ENCODE results near the gene GON7. TPM values are rescaled to one million over a fixed set of nuclear protein-coding genes. Genes with fewer than 3 reads are reported as not detected.

The GON7 gene
- total and polyA plus RNA-seq, 7 donors = 7.4 to 49.3 (median 10.3) TPM

- Histone ChIP-seq H3K36me3 (ENCODE audit: insufficient read depth in 1 of 2, low read depth in 1 of 2) (peaks cover 16 to 100% of the 10 kb centered on the region in 2 donors), H3K4me1 (no peaks in the 10 kb centered on the region), H3K9me3 (no peaks in the 10 kb centered on the region), H3K27me3 (ENCODE audit: insufficient read depth in 3 of 3, low read length in 2 of 3) (no peaks in the 10 kb centered on the region), H3K27ac (no peak overlapping the region), H3K4me3 (no peak overlapping the region)
- intact Hi-C loops (cut with DNase I) = no loop called here
- DNase-seq = no peak
- ATAC-seq = no peak
- TF ChIP-seq, protein P1, sequence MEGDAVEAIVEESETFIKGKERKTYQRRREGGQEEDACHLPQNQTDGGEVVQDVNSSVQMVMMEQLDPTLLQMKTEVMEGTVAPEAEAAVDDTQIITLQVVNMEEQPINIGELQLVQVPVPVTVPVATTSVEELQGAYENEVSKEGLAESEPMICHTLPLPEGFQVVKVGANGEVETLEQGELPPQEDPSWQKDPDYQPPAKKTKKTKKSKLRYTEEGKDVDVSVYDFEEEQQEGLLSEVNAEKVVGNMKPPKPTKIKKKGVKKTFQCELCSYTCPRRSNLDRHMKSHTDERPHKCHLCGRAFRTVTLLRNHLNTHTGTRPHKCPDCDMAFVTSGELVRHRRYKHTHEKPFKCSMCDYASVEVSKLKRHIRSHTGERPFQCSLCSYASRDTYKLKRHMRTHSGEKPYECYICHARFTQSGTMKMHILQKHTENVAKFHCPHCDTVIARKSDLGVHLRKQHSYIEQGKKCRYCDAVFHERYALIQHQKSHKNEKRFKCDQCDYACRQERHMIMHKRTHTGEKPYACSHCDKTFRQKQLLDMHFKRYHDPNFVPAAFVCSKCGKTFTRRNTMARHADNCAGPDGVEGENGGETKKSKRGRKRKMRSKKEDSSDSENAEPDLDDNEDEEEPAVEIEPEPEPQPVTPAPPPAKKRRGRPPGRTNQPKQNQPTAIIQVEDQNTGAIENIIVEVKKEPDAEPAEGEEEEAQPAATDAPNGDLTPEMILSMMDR (IDR thresholded peaks at IDR 0.05) = no peak
Measured at GRCh38 chr14:93220509-93220908, 13.6 kb upstream of the GON7 start.

- TF ChIP-seq, protein P1 (IDR thresholded peaks at IDR 0.05) = peak; percentile 46
- peaks cover 10 to 100% of the 10 kb centered on the region in 2 donors for H3K36me3 ChIP-seq (ENCODE audit: insufficient read depth in 1 of 2, low read depth in 1 of 2)
- 49 to 63% (median 51%) methylated on average over 3 of the region's 3 CpGs for WGBS, 3 donors
Measured at GRCh38 chr14:93219103-93219726, 12.3 kb upstream of the GON7 start.

GRCh38 chr14:93214598-93214997 is 7.7 kb upstream of the GON7 start:
- peaks cover 4 to 99% of the 10 kb centered on the region in 2 donors for H3K36me3 ChIP-seq (ENCODE audit: insufficient read depth in 1 of 2, low read depth in 1 of 2)
- no peak overlapping the region for H3K4me3 ChIP-seq
- H3K27me3 ChIP-seq (ENCODE audit: insufficient read depth in 3 of 3, low read length in 2 of 3) = no peaks in the 10 kb centered on the region
- H3K9me3 ChIP-seq = no peaks in the 10 kb centered on the region
- ATAC-seq (no peak), DNase-seq (no peak)
- intact Hi-C loops (cut with DNase I) = no loop called here
- WGBS, 3 donors = 93% methylated on average over 2 of the region's 2 CpGs
- TF ChIP-seq, protein P1 (IDR thresholded peaks at IDR 0.05) = no peak
- no peak overlapping the region for H3K27ac ChIP-seq
- no peaks in the 10 kb centered on the region for H3K4me1 ChIP-seq

More at GRCh38 chr14:93219103-93219726, 12.3 kb upstream of the GON7 start:
- no peaks in the 10 kb centered on the region for H3K9me3 ChIP-seq
- intact Hi-C loops (cut with DNase I) = loop anchor here in 1 of 2 donors (5.0 kb wide), 2 partner anchors 33 to 102 kb away; partner anchors contain the start of gene ITPK1
- ATAC-seq (peak in 2 of 4 donors; percentile 79 to 85), DNase-seq (no peak)
- H3K4me1 ChIP-seq = no peaks in the 10 kb centered on the region
- H3K27me3 ChIP-seq (ENCODE audit: insufficient read depth in 3 of 3, low read length in 2 of 3) = no peaks in the 10 kb centered on the region
- no peak overlapping the region for H3K27ac ChIP-seq
- H3K4me3 ChIP-seq = no peak overlapping the region

DNA sequence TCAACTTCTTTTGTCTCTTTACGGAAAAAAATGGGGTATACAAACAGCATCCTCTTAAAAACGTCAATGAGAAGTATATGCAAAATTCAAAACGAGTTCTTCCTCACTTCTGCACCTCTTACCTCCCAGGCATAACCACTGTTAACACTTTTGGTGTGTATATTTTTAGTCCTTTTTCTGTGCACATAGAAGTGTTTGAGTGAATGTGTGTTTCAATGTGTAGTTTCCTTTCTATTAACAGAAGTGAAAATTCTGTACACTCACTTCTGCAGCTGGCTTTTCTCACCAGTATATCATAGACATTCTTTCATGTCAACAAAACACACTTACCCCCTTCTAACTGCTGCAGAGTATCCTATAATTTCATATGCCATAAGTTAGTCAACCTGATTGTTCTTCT is 5.6 kb upstream of the GON7 start:
- Histone ChIP-seq H3K27ac (no peak overlapping the region), H3K9me3 (no peaks in the 10 kb centered on the region), H3K27me3 (ENCODE audit: insufficient read depth in 3 of 3, low read length in 2 of 3) (no peaks in the 10 kb centered on the region), H3K4me1 (peaks cover 10% of the 10 kb centered on the region), H3K36me3 (ENCODE audit: insufficient read depth in 1 of 2, low read depth in 1 of 2) (peaks cover 0 to 78% of the 10 kb centered on the region in 2 donors), H3K4me3 (no peak overlapping the region)
- WGBS, 3 donors = 84 to 88% (median 85%) methylated on average over 3 of the region's 3 CpGs
- intact Hi-C loops (cut with DNase I) = no loop called here
- DNase-seq (no peak), ATAC-seq (no peak)
- TF ChIP-seq, protein P1 (IDR thresholded peaks at IDR 0.05) = no peak
